Activated CD8-positive, alpha-beta memory T cell treated with anti-CD3 and anti-CD28 coated beads for 36 hours (primary cell): ENCODE measurements around the gene SLC19A1. TPM values are rescaled to one million over a fixed set of nuclear protein-coding genes. Genes with fewer than 3 reads are reported as not detected.

Source experiments
- CTCF ChIA-PET: fragments of 350-600 bp; sonication (Branson Sonifier 250); formaldehyde crosslinking; loops from one replicate; lab custom pipeline; 2021; ENCODE audit warnings: antibody characterized with exemption; lab: Charles Lee
- POLR2A ChIA-PET: fragments of 350-600 bp; sonication (Branson Sonifier 250); formaldehyde crosslinking; loops from one replicate; lab custom pipeline; 2021; ENCODE audit warnings: antibody characterized with exemption; lab: Charles Lee
- total RNA-seq, 2 experiments: library from RNA; stranded (reverse); gene quantifications; one replicate each; pipeline ENCODE4 v1.2.3, GENCODE V29; 2021

The SLC19A1 gene
- total RNA-seq, 2 experiments from 2014 or later: 65.6 to 66.8 TPM

DNA sequence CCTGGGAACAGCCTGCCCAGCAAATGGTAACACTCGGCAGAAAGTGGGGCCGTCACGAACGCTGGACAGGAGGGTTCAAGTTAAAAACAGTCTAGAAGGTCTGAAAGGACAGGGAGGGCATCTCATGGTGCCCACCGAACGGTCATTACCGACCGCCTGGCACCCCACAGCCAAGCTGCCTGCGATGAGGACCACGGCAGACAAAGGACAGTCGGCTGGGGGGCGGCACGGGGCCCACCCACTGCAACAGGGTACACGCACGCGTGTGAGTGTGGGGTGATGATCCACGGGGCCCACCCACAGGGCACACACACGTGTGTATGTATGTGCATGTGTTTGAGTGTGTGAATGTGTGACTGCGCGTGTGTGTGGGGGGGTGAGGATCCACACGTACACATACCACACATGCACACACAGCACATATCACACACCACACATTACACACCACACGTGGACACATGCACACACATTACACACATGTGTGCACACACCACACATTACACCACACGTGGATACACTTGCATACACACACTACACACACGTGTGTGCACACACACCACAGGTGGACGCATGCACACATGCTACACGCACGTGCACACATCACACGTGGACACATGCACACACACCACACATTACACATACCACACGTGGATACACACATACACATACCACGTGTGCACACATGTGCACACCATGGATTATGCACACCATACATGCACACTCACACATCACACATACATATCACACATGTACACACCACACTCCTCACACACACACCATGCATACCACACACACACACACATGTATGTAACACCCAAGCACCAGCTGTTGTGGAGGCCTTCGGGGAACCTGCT, 63.2 kb downstream of the SLC19A1 start:
- CTCF ChIA-PET: interaction anchor here (1.3 to 1.5 kb wide), 2 partner anchors 38 to 68 kb away, joined by 3 read pairs; no protein-coding TSS in a partner anchor
- POLR2A ChIA-PET: no interaction called here

GRCh38 chr21:45478115-45478801, 64.0 kb downstream of the SLC19A1 start:
- ChIA-PET CTCF (interaction anchor here (1.3 to 1.5 kb wide), 2 partner anchors 39 to 69 kb away, joined by 3 read pairs; no protein-coding TSS in a partner anchor), POLR2A (no interaction called here)

DNA sequence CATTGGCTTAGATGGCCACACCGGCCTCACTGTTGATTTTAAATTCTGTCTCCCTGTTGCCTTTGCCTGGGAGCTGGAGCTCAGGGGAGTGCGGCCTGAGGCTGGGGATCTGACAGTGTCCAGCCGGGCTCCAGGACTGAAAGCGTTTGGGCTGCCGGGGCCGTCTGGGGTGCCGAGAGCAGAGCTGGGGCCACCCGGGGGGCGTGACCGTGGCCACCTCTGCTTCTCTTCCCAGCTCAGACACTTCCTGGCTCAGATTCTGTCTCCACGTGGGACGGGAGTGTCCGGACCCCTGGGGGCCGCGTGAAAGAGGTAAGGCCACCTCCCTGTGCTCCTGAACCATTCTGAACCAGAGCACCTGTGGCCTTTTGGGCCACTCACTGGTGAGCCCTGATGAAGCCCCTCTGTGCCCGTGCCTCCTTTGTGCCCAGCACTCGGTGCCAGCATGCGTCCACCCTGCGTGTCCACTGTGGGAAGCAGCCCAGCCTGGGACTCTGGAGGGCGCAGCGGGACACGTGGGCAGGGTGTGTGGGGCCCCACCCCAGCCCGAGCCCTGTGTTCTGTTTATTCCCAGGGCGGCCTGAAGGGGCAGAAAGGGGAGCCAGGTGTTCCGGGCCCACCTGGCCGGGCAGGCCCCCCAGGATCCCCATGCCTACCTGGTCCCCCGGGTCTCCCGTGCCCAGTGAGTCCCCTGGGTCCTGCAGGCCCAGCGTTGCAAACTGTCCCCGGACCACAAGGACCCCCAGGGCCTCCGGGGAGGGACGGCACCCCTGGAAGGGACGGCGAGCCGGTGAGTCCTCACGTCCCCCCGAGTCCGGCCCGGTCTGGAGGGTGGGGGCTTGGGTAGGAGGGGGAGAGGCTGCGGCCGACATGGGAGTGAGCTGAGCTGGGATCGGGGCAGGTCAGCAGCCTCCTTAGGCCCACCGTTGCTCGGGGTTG, 64.8 kb downstream of the SLC19A1 start:
- POLR2A ChIA-PET: no interaction called here
- CTCF ChIA-PET: interaction anchor here (0.7 to 1.5 kb wide), 3 partner anchors 40 to 307 kb away, joined by 3 read pairs; no protein-coding TSS in a partner anchor

DNA sequence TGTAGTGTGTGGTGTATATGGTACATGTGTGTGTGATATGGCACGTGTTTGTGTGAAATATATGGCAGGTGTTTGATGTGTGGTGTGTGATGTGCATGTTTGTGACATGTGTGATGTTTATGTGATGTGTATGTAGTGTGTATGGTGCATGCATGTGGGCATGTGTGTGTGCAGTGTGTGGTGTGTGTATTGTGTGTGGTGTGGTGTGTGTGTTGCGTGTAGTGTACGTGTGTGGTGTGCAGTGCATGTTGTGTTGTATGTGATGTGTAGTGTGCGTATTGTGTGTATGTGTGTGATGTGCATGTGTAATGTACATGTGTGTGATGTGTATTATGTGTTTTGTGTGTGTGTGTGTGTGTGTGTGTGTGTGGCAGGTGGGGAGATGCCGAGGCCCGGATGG, 65.7 kb downstream of the SLC19A1 start:
- CTCF ChIA-PET: interaction anchor here (0.7 kb wide), 1 partner anchor 308 kb away, joined by 3 read pairs; no protein-coding TSS in a partner anchor
- POLR2A ChIA-PET: no interaction called here

DNA sequence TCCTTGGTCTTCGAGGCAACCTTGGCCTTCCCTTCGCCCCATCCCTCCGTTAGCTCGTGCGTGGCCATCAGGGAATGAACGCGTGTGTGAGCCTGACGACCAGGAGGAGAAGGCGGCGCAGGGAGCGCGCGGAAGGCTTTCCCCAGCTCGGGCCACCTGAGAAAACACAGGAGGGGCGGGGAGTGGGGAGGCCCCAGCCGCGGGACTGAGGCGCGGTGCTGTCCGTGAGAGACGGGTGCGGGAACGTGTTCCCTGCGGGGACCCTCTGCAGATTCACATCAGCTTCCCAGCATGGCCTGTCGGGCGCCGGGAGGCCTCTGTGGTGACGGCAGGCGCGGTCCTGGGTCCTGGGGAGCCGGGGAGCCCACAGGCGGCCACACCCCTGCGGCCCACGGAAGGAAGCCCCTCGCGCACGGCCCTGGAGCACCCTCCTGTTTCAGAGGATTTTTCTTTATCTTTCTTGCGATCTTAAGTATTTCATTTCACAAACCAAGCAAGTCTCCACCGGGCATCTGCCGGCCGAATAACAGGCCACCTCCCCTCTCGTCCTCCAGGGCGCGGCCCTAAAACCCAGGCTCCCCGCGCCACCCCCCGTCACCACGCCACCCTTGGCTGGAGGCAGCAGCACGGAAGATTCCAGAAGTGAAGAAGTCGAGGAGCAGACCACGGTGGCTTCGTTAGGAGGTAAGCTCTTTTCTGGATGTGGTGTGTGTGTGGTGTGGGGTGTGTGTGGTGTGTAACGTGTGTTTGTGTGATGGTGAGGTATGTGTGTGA, 66.3 kb downstream of the SLC19A1 start:
- CTCF ChIA-PET: no interaction called here
- POLR2A ChIA-PET: no interaction called here

GRCh38 chr21:45475004-45475685, 67.1 kb downstream of the SLC19A1 start:
- POLR2A ChIA-PET: no interaction called here

DNA sequence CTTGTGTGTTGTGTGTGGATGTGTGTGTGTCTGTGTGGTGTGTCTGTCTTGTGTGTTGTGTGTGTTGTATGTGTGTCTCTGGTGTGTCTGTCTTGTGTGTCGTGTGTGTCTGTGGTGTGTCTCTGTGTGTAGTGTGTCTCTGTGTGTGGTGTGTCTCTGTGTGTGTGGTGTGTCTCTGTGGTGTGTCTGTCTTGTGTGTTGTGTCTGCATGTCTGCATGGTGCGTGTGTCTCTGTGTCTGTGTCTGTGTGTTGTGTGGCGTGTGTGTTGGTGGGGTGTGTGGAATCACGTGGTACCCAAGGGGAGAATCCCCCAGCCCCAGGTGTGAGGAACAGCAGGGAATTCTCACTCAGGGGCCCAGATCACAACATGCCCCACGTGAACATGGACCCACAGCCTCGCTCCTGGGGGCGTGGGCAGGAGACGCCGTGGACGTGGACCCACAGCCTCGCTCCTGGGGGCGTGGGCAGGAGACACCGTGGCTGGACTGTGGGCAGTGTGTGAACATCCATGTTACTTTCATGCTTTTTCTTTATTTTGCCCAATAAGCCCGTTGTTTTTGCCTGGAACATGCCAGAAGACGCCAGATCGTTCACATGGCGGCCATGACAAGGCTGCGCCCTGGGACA, 67.8 kb downstream of the SLC19A1 start:
- POLR2A ChIA-PET: no interaction called here
- CTCF ChIA-PET: no interaction called here

More at GRCh38 chr21:45475004-45475685, 67.1 kb downstream of the SLC19A1 start:
- CTCF ChIA-PET: no interaction called here

DNA sequence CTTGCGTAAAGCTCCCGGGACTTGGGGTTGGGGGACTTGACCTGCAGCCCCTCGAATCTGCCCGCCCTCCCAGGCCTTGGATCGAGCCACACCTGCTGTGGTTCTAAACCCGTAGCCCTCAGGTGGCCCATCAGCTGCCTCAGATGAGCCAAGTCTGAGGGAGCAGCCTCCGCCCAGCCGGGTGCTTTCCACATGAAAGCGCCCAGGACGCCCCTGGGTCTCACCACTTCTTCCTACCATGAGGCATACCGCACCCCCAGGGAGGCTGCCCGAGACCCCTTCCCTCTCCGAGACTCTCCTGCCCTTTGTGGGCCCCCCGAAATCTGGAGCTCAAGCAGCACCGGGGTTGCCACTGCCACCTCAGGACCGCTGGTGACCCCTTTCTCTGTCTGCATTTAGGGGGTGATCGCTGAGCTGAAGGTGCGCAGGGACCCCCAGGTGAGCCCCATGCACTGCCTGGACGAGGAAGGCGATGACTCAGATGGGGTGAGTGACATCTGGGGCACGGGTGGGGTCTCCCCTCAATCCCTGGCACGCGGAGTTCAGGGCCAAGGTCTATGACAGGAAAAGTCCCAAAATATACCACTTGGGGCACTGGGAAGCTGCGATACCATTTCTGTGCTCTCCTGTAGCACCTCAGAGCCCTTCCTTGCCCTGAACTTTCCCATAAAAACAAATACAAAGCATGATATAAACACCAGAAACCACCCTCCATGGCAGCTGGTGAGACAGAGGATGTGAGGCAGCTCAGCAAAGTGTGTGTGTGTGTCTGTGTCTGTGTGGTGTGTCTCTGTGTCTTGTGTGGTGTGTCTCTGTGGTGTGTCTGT, 68.5 kb downstream of the SLC19A1 start:
- ChIA-PET CTCF (no interaction called here), POLR2A (no interaction called here)

DNA sequence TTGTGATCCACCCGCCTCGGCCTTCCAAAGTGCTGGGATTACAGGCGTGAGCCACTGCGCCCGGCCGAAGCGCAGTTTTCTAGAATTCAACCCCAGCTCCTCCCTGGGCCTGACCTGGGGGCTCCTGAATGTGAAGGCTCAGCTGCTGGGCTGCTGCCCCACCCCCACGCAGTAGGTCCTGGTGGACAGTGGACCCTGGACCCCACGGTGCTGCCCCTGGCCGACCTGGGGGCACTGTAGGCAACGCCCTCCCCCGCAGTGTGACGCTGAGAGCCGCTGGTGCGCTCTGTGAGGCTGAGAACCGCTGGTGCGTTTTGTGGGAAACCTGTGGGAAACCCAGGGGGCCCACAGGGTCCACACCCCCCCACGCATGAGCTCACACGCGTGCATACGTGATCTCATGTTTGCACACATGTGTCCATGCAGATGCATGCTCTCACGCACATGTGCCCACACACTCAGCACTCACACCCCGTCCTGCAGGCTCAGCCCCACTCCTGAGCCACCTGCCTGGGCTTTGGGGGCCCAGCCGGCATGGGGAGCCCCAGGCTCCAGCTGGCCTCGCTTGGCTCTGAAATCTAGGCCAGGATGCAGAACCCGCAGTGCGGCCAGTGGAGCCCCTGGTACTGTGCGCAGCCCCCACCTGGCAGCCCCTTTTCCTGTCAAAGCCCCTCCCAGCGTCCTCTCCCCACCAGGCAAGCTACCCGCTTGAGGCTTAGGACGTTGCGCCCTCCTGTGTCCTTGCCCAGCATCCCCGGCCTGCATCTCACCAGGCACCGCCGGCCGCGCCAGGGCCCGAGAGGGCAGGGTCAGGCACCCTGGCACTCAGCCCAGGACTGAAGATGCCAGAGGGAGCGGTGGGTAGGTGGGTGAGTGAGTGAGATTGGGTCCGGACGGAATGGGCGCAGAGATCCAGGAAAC, 69.5 kb downstream of the SLC19A1 start:
- CTCF ChIA-PET: interaction anchor here (0.6 kb wide), 1 partner anchor 334 kb away, joined by 4 read pairs; no protein-coding TSS in a partner anchor
- POLR2A ChIA-PET: no interaction called here

- POLR2A ChIA-PET: interaction anchor here (0.8 kb wide), 1 partner anchor 319 kb away, joined by 3 read pairs; no protein-coding TSS in a partner anchor
- CTCF ChIA-PET: interaction anchor here (1.0 kb wide), 1 partner anchor 9 kb away, joined by 3 read pairs; no protein-coding TSS in a partner anchor
Observed at GRCh38 chr21:45471525-45472221, 70.6 kb downstream of the SLC19A1 start.

DNA sequence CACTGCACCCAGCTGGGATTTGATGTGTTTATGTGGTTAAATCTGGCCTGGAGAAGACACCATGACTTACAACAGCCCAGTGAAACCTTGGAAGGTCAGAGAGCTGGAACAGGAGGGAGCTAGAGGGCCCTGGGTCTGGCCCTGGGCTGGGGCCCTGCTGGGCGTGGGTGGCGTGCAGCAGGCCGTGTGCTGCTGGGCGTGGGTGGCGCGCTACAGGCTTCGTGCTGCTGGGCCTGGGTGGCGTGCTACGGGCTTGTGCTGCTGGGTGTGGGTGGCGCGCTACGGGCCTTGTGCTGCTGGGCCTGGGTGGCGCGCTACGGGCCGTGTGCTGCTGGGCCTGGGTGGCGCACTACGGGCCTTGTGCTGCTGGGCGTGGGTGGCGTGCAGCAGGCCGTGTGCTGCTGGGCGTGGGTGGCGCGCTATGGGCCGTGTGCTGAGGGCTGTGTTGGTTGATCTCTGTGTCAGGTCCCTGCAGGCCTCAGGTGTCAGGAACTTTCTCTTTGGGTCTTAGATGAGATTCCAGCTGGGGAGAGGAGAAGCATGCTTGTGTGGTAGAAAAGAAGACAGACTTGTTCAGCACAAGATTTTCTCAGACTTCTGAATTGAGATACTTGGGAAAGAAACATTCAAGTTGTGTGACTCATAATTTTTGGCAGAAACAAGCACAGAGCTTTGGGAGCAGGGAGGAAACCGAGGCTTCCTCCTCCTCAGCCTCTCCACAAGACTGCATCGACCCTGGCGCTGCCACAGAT, 71.3 kb downstream of the SLC19A1 start:
- CTCF ChIA-PET: interaction anchor here (0.7 to 1.0 kb wide), 2 partner anchors 9 to 221 kb away, joined by 3 read pairs; no protein-coding TSS in a partner anchor
- POLR2A ChIA-PET: interaction anchor here (0.8 kb wide), 1 partner anchor 319 kb away, joined by 3 read pairs; no protein-coding TSS in a partner anchor

DNA sequence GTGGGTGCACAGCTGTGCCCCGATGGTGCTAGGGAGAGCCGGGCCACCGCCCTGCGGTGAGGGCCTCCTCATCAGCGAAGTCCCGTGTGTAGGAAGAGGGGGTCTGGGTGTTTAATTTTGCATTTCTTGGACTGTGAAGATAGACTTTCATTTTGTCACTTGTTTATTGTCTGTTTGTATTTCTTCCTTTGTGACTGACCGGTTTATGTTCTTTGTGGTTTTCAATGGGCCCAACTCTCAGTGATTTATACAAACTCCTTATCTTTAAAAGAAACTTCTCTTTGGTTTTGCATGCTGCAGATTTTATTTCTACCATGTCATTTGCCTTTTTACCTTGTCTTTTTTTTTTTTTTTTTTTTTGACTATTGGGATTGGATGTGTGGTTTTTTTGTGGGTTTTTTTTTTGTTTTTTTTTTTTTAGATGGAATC, 72.1 kb downstream of the SLC19A1 start:
- CTCF ChIA-PET: interaction anchor here (0.7 kb wide), 1 partner anchor 222 kb away, joined by 3 read pairs; no protein-coding TSS in a partner anchor

GRCh38 chr21:45469273-45470086, 72.8 kb downstream of the SLC19A1 start:
- ChIA-PET CTCF (no interaction called here), POLR2A (no interaction called here)

More for the DNA sequence above, 72.1 kb downstream of the SLC19A1 start:
- POLR2A ChIA-PET: no interaction called here
